ENCODE data around the gene UQCRHL. TPM values are rescaled to one million over a fixed set of nuclear protein-coding genes. Genes with fewer than 3 reads are reported as not detected.

UQCRHL gene
- total and polyA plus RNA-seq, 10 donors = 0.67 to 2.6 (median 1.7) TPM

- Histone ChIP-seq H3K27me3 (replicated peaks in 1 of 7) (peaks cover 0 to 29% (median 0%) of the 10 kb centered on the region in 7 donors), H3K4me3 (no peak overlapping the region), H3K27ac (no peak overlapping the region), H3K36me3 (peaks cover 0 to 40% (median 0%) of the 10 kb centered on the region in 6 donors), H3K9me3 (no peaks in the 10 kb centered on the region), H3K4me1 (peaks cover 0 to 9% (median 0%) of the 10 kb centered on the region in 6 donors)
- TF ChIP-seq POLR2A (IDR thresholded peaks at IDR 0.05) (no peak), POLR2AphosphoS5 (IDR thresholded peaks at IDR 0.05) (no peak), CTCF (IDR thresholded peaks at IDR 0.05 in 8 of 11, conservative IDR thresholded peaks at IDR 0.05 in 3 of 11) (no peak)
- intact Hi-C loops (cut with DNase I; ENCODE audit: low total_unique reads) = no loop called here
- WGBS, 5 donors = 83 to 91% (median 88%) methylated on average over 11 to 14 of the region's 14 CpGs
- DNase-seq = no peak
These were observed 37.0 kb downstream of the UQCRHL start for GRCh38 chr1:15770313-15770962.

- no peak for DNase-seq
- H3K36me3 ChIP-seq = peaks cover 0 to 37% (median 0%) of the 10 kb centered on the region in 6 donors
- no peak overlapping the region for H3K27ac ChIP-seq
- TF ChIP-seq POLR2AphosphoS5 (IDR thresholded peaks at IDR 0.05) = no peak
- no peak for TF ChIP-seq CTCF (IDR thresholded peaks at IDR 0.05 in 8 of 11, conservative IDR thresholded peaks at IDR 0.05 in 3 of 11)
- TF ChIP-seq POLR2A (IDR thresholded peaks at IDR 0.05) = no peak
- no peaks in the 10 kb centered on the region for H3K9me3 ChIP-seq
- peaks cover 0 to 18% (median 0%) of the 10 kb centered on the region in 6 donors for H3K4me1 ChIP-seq
- 90 to 95% (median 92%) methylated on average over 7 of the region's 7 CpGs for WGBS, 5 donors
- intact Hi-C loops (cut with DNase I; ENCODE audit: low total_unique reads) = no loop called here
- peaks cover 0 to 38% (median 0%) of the 10 kb centered on the region in 7 donors for H3K27me3 ChIP-seq (replicated peaks in 1 of 7)
- no peak overlapping the region for H3K4me3 ChIP-seq
These were observed 39.1 kb downstream of the UQCRHL start for GRCh38 chr1:15768388-15768787.

GRCh38 chr1:15767941-15768340, 39.5 kb downstream of the UQCRHL start:
- 79 to 96% (median 89%) methylated on average over 5 of the region's 5 CpGs for WGBS, 5 donors
- TF ChIP-seq POLR2AphosphoS5 (IDR thresholded peaks at IDR 0.05) (no peak), POLR2A (IDR thresholded peaks at IDR 0.05) (no peak), CTCF (IDR thresholded peaks at IDR 0.05 in 8 of 11, conservative IDR thresholded peaks at IDR 0.05 in 3 of 11) (no peak)
- no peak overlapping the region for H3K27ac ChIP-seq
- H3K27me3 ChIP-seq (replicated peaks in 1 of 7) = peaks cover 0 to 38% (median 0%) of the 10 kb centered on the region in 7 donors
- peaks cover 0 to 22% (median under 1%) of the 10 kb centered on the region in 6 donors for H3K4me1 ChIP-seq
- peaks cover 0 to 37% (median 0%) of the 10 kb centered on the region in 6 donors for H3K36me3 ChIP-seq
- no peaks in the 10 kb centered on the region for H3K9me3 ChIP-seq
- DNase-seq = no peak
- intact Hi-C loops (cut with DNase I; ENCODE audit: low total_unique reads) = no loop called here
- H3K4me3 ChIP-seq = no peak overlapping the region

- Histone ChIP-seq H3K4me3 (no peak overlapping the region), H3K36me3 (peaks cover 0 to 33% (median 0%) of the 10 kb centered on the region in 6 donors), H3K27me3 (replicated peaks in 1 of 7) (peaks cover 0 to 34% (median 2%) of the 10 kb centered on the region in 7 donors), H3K4me1 (peaks cover 0 to 36% (median 13%) of the 10 kb centered on the region in 6 donors), H3K27ac (no peak overlapping the region), H3K9me3 (no peaks in the 10 kb centered on the region)
- 75 to 93% (median 86%) methylated on average over 20 of the region's 20 CpGs for WGBS, 5 donors
- intact Hi-C loops (cut with DNase I; ENCODE audit: low total_unique reads) = no loop called here
- DNase-seq = no peak
- TF ChIP-seq POLR2A (IDR thresholded peaks at IDR 0.05) (no peak), POLR2AphosphoS5 (IDR thresholded peaks at IDR 0.05) (no peak)
These were observed 41.8 kb downstream of the UQCRHL start for GRCh38 chr1:15765495-15766194.

Measured in spleen (tissue), 11 donors.